ENCODE measurements around the gene MCF2L. TPM values are rescaled to one million over a fixed set of nuclear protein-coding genes. Genes with fewer than 3 reads are reported as not detected.

MCF2L gene
- polyA plus RNA-seq, 1 donor from 2014 or later = 88.0 TPM

DNA sequence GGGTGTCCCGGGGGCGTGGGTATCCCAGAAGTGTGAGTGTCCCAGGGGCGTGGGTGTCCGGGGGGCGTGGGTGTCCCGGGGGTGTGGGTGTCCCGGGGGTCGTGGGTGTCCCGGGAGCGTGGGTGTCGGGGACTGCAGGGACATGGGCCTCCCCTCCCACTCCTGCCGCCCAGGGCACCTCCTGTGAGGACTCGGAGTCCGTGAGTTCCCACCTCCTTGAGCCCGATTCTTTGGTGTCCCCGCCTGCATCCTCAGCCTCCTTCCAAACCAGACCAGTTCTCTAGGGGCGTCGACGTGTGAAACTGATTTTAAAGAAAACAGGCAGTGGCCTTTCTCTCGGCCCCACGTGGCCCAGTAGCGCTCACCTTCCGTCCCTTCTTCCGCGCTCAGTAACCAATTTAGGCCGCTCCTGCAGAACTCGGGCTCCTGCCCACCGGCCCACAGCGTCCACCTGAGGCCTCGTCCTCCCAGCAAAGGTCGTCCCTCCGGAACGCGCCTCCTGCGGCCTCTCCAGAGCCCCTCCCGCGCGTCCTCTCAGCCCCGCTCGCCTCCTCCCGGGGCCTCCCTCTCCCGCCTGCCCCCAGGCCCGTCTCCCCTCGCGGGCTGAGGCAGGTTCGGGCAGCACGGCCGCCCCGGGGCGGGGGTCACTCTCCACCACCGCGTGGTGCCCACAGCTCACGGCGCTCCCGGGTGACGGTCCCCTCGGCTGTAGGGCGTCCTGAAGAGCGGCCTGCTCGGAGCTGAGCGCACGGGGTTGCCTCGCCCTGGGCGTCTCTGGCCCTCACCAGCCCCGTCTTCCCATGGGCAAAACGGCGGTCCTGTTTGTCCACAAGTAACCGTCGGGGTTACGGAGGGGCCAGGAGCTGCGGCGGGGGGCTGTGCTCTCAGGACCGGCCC, 140.4 kb downstream of the MCF2L start:
- TF ChIP-seq, protein P1, sequence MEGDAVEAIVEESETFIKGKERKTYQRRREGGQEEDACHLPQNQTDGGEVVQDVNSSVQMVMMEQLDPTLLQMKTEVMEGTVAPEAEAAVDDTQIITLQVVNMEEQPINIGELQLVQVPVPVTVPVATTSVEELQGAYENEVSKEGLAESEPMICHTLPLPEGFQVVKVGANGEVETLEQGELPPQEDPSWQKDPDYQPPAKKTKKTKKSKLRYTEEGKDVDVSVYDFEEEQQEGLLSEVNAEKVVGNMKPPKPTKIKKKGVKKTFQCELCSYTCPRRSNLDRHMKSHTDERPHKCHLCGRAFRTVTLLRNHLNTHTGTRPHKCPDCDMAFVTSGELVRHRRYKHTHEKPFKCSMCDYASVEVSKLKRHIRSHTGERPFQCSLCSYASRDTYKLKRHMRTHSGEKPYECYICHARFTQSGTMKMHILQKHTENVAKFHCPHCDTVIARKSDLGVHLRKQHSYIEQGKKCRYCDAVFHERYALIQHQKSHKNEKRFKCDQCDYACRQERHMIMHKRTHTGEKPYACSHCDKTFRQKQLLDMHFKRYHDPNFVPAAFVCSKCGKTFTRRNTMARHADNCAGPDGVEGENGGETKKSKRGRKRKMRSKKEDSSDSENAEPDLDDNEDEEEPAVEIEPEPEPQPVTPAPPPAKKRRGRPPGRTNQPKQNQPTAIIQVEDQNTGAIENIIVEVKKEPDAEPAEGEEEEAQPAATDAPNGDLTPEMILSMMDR (IDR thresholded peaks at IDR 0.05; ENCODE audit: poor library complexity, severe bottlenecking) = no peak
- TF ChIP-seq SMC3 (conservative IDR thresholded peaks at IDR 0.05; ENCODE audit: poor library complexity) (no peak), EZH2 (IDR thresholded peaks at IDR 0.05; ENCODE audit: borderline replicate concordance, insufficient read depth, low read length, poor library complexity, severe bottlenecking) (peak; percentile 61), POLR2AphosphoS5 (IDR thresholded peaks at IDR 0.05) (no peak)
- TF ChIP-seq, protein P2, sequence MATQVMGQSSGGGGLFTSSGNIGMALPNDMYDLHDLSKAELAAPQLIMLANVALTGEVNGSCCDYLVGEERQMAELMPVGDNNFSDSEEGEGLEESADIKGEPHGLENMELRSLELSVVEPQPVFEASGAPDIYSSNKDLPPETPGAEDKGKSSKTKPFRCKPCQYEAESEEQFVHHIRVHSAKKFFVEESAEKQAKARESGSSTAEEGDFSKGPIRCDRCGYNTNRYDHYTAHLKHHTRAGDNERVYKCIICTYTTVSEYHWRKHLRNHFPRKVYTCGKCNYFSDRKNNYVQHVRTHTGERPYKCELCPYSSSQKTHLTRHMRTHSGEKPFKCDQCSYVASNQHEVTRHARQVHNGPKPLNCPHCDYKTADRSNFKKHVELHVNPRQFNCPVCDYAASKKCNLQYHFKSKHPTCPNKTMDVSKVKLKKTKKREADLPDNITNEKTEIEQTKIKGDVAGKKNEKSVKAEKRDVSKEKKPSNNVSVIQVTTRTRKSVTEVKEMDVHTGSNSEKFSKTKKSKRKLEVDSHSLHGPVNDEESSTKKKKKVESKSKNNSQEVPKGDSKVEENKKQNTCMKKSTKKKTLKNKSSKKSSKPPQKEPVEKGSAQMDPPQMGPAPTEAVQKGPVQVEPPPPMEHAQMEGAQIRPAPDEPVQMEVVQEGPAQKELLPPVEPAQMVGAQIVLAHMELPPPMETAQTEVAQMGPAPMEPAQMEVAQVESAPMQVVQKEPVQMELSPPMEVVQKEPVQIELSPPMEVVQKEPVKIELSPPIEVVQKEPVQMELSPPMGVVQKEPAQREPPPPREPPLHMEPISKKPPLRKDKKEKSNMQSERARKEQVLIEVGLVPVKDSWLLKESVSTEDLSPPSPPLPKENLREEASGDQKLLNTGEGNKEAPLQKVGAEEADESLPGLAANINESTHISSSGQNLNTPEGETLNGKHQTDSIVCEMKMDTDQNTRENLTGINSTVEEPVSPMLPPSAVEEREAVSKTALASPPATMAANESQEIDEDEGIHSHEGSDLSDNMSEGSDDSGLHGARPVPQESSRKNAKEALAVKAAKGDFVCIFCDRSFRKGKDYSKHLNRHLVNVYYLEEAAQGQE (IDR thresholded peaks at IDR 0.05; ENCODE audit: borderline replicate concordance) = no peak
- H3K9me2 ChIP-seq (ENCODE audit: insufficient read depth, low read length) = no peaks in the 10 kb centered on the region
- H3K4me2 ChIP-seq (ENCODE audit: low read length) = no peak overlapping the region
- no peak overlapping the region for H2AFZ ChIP-seq (ENCODE audit: low read depth, low read length)
- no peaks in the 10 kb centered on the region for H3K79me2 ChIP-seq (replicated peaks; ENCODE audit: insufficient read depth, low read length)
- H3F3A ChIP-seq (ENCODE audit: insufficient read depth, low read length, poor library complexity, severe bottlenecking) = no peaks in the 10 kb centered on the region
- no peak overlapping the region for H3K27ac ChIP-seq (ENCODE audit: low read length)
- no peaks in the 10 kb centered on the region for H4K20me1 ChIP-seq (ENCODE audit: insufficient read depth)
- H3K9me3 ChIP-seq (ENCODE audit: low read length) = peaks cover 7% of the 10 kb centered on the region
- peak overlapping the region; percentile 62 for H3K4me3 ChIP-seq (ENCODE audit: low read length)
- H3K36me3 ChIP-seq (ENCODE audit: insufficient read depth, low read length) = no peaks in the 10 kb centered on the region
- no peak overlapping the region for H3K9ac ChIP-seq (ENCODE audit: low read length)
- peaks cover 22% of the 10 kb centered on the region for H3K27me3 ChIP-seq (ENCODE audit: insufficient read depth, low read depth, low read length)

GRCh38 chr13:113110048-113110851, 141.2 kb downstream of the MCF2L start:
- Histone ChIP-seq H3K4me2 (ENCODE audit: low read length) (no peak overlapping the region), H3K9me2 (ENCODE audit: insufficient read depth, low read length) (no peaks in the 10 kb centered on the region), H3K79me2 (replicated peaks; ENCODE audit: insufficient read depth, low read length) (no peaks in the 10 kb centered on the region), H3K27ac (ENCODE audit: low read length) (no peak overlapping the region), H3K4me3 (ENCODE audit: low read length) (peak overlapping the region; percentile 62), H3F3A (ENCODE audit: insufficient read depth, low read length, poor library complexity, severe bottlenecking) (no peaks in the 10 kb centered on the region), H4K20me1 (ENCODE audit: insufficient read depth) (no peaks in the 10 kb centered on the region), H2AFZ (ENCODE audit: low read depth, low read length) (no peak overlapping the region), H3K9ac (ENCODE audit: low read length) (no peak overlapping the region), H3K9me3 (ENCODE audit: low read length) (peaks cover 7% of the 10 kb centered on the region), H3K27me3 (ENCODE audit: insufficient read depth, low read depth, low read length) (peaks cover 22% of the 10 kb centered on the region), H3K36me3 (ENCODE audit: insufficient read depth, low read length) (no peaks in the 10 kb centered on the region)
- TF ChIP-seq, protein P2 (IDR thresholded peaks at IDR 0.05; ENCODE audit: borderline replicate concordance) = no peak
- no peak for TF ChIP-seq MXI1 (conservative IDR thresholded peaks at IDR 0.05; ENCODE audit: poor library complexity, severe bottlenecking)
- TF ChIP-seq EZH2 (IDR thresholded peaks at IDR 0.05; ENCODE audit: borderline replicate concordance, insufficient read depth, low read length, poor library complexity, severe bottlenecking) = no peak
- TF ChIP-seq, protein P1 (IDR thresholded peaks at IDR 0.05; ENCODE audit: poor library complexity, severe bottlenecking) = no peak
- no peak for TF ChIP-seq EP300 (conservative IDR thresholded peaks at IDR 0.05; ENCODE audit: poor library complexity, severe bottlenecking)
- no peak for TF ChIP-seq POLR2AphosphoS5 (IDR thresholded peaks at IDR 0.05)
- TF ChIP-seq TAF1 (IDR thresholded peaks at IDR 0.05; ENCODE audit: low read depth) = no peak
- no peak for TF ChIP-seq RAD21 (conservative IDR thresholded peaks at IDR 0.05)
- no peak for TF ChIP-seq SMC3 (conservative IDR thresholded peaks at IDR 0.05; ENCODE audit: poor library complexity)

Measured in neural cell (in vitro differentiated cells).